ACHN (cell line): ENCODE measurements around the gene UBE2S.
A peak's percentile ranks its signal among the peaks of the same experiment; 100 is the strongest.

Experiments
- DNase-seq: peaks from one replicate; pipeline ENCODE4 v3.0.0-alpha.2; 2015
- in situ Hi-C: cut with HindIII; loops from 2 replicates; pipeline ENCODE4 v1.10.0; 2017; ENCODE audit warnings: low sequenced_read_pairs, low pct_ligation_motif_present, low pct_unique_long_range_greater_than_20kb

UBE2S gene

GRCh38 chr19:55370305-55370988 is 37.1 kb downstream of the UBE2S start, which contains the start of gene IL11:
IL11 (minus strand) TSS chr19:55370463; CDS start chr19:55370310, 153 bp downstream.
- peak; percentile 33 for DNase-seq
- in situ Hi-C loops = no loop called here

GRCh38 chr19:55369653-55370304 is 37.8 kb downstream of the UBE2S start:
- DNase-seq = peak; percentile 64
- in situ Hi-C loops = no loop called here

GRCh38 chr19:55368701-55369563 is 38.7 kb downstream of the UBE2S start:
- in situ Hi-C loops = no loop called here
- no peak for DNase-seq

- DNase-seq = no peak
- in situ Hi-C loops = no loop called here
Observed at GRCh38 chr19:55368106-55368505, 39.5 kb downstream of the UBE2S start.

GRCh38 chr19:55366790-55367189 is 40.8 kb downstream of the UBE2S start:
- in situ Hi-C loops = no loop called here
- DNase-seq = no peak

- in situ Hi-C loops = no loop called here
- DNase-seq = no peak
Observed at GRCh38 chr19:55365964-55366363, 41.6 kb downstream of the UBE2S start.

- in situ Hi-C loops = no loop called here
- DNase-seq = no peak
Observed at GRCh38 chr19:55365245-55365644, 42.3 kb downstream of the UBE2S start.

GRCh38 chr19:55362990-55363716 is 44.4 kb downstream of the UBE2S start, which contains the start of gene GARIN5B:
GARIN5B (minus strand) TSS chr19:55363260; CDS start chr19:55363066, 194 bp downstream.
- in situ Hi-C loops = no loop called here
- DNase-seq = no peak

GRCh38 chr19:55362174-55362989 is 45.2 kb downstream of the UBE2S start:
- no peak for DNase-seq
- in situ Hi-C loops = no loop called here

- DNase-seq = no peak
- in situ Hi-C loops = no loop called here
Observed at GRCh38 chr19:55360902-55361301, 46.7 kb downstream of the UBE2S start.

- in situ Hi-C loops = no loop called here
- no peak for DNase-seq
Observed at GRCh38 chr19:55358943-55359908, 48.4 kb downstream of the UBE2S start.

GRCh38 chr19:55358493-55358892 is 49.1 kb downstream of the UBE2S start:
- in situ Hi-C loops = no loop called here
- DNase-seq = no peak

- DNase-seq = no peak
- in situ Hi-C loops = no loop called here
Observed at GRCh38 chr19:55355213-55355821, 52.3 kb downstream of the UBE2S start.

GRCh38 chr19:55354698-55355212 is 52.8 kb downstream of the UBE2S start, which contains the start of gene COX6B2:
COX6B2 (minus strand) TSS chr19:55354719; CDS start chr19:55354521, 198 bp downstream.
- in situ Hi-C loops = no loop called here
- no peak for DNase-seq

- in situ Hi-C loops = no loop called here
- DNase-seq = peak; percentile 45
Observed at GRCh38 chr19:55353803-55354697, 53.5 kb downstream of the UBE2S start.
